ENCODE measurements around the gene RHBDL1. TPM values are rescaled to one million over a fixed set of nuclear protein-coding genes. Genes with fewer than 3 reads are reported as not detected.

The RHBDL1 gene
- total RNA-seq, 1 experiment from 2014 or later, result 1.7 TPM

GRCh38 chr16:644556-644955 lies 30.9 kb upstream of the RHBDL1 start:
- DNase-seq (no peak), ATAC-seq (no peak)
- no peak overlapping the region for H3K4me2 ChIP-seq (ENCODE audit: low read length)
- H3K27ac ChIP-seq (ENCODE audit: low read length), result peak overlapping the region; percentile 19; the same call in 1 of the 2 replicates
- no peaks in the 10 kb centered on the region for H3K36me3 ChIP-seq (ENCODE audit: low read depth, low read length)
- H2AFZ ChIP-seq (ENCODE audit: low read length), result no peak overlapping the region
- intact Hi-C loops (cut with micrococcal nuclease), result no loop called here
- no peaks in the 10 kb centered on the region for H4K20me1 ChIP-seq (ENCODE audit: low read length)
- CTCF ChIA-PET, result no interaction called here
- peaks cover 38% of the 10 kb centered on the region for H3K4me1 ChIP-seq (ENCODE audit: insufficient read depth, low read length)
- no peaks in the 10 kb centered on the region for H3F3A ChIP-seq (ENCODE audit: low read length, unreplicated experiment)
- BruUV-seq (replicated peaks), result no TSS peak
- H3K9ac ChIP-seq (ENCODE audit: low read length), result no peak overlapping the region
- no peaks in the 10 kb centered on the region for H3K9me2 ChIP-seq (replicated peaks; ENCODE audit: low read length)
- H3K9me3 ChIP-seq (ENCODE audit: low read length), result no peaks in the 10 kb centered on the region
- H3K27me3 ChIP-seq (ENCODE audit: low read length), result no peaks in the 10 kb centered on the region
- H3K4me3 ChIP-seq (ENCODE audit: low read length), result no peak overlapping the region
- peaks cover 42% of the 10 kb centered on the region for H3K79me2 ChIP-seq (ENCODE audit: low read length)
- no peak for TF ChIP-seq EZH2phosphoT487 (IDR thresholded peaks at IDR 0.05; ENCODE audit: borderline replicate concordance, low read length)
- POLR2A ChIA-PET (ENCODE audit: unreplicated experiment), result interaction anchor here (0.9 kb wide), 1 partner anchor 51 kb away, joined by 5 read pairs; no protein-coding TSS in a partner anchor

- peaks cover 42% of the 10 kb centered on the region for H3K4me1 ChIP-seq (ENCODE audit: insufficient read depth, low read length)
- intact Hi-C loops (cut with micrococcal nuclease), result no loop called here
- H3K9ac ChIP-seq (ENCODE audit: low read length), result no peak overlapping the region
- H3K4me3 ChIP-seq (ENCODE audit: low read length), result peak overlapping the region; percentile 37; the same call in 1 of the 2 replicates
- ChIA-PET POLR2A (ENCODE audit: unreplicated experiment) (no interaction called here), CTCF (no interaction called here)
- H3K27me3 ChIP-seq (ENCODE audit: low read length), result no peaks in the 10 kb centered on the region
- peak; percentile 3; the same call in 1 of the 2 replicates for ATAC-seq
- H3F3A ChIP-seq (ENCODE audit: low read length, unreplicated experiment), result no peaks in the 10 kb centered on the region
- no peaks in the 10 kb centered on the region for H3K9me2 ChIP-seq (replicated peaks; ENCODE audit: low read length)
- DNase-seq, result peak; percentile 52
- TF ChIP-seq EZH2phosphoT487 (IDR thresholded peaks at IDR 0.05; ENCODE audit: borderline replicate concordance, low read length) (no peak), EZH2 (IDR thresholded peaks at IDR 0.05; ENCODE audit: low read length, unreplicated experiment) (no peak)
- TF ChIP-seq, protein P1, sequence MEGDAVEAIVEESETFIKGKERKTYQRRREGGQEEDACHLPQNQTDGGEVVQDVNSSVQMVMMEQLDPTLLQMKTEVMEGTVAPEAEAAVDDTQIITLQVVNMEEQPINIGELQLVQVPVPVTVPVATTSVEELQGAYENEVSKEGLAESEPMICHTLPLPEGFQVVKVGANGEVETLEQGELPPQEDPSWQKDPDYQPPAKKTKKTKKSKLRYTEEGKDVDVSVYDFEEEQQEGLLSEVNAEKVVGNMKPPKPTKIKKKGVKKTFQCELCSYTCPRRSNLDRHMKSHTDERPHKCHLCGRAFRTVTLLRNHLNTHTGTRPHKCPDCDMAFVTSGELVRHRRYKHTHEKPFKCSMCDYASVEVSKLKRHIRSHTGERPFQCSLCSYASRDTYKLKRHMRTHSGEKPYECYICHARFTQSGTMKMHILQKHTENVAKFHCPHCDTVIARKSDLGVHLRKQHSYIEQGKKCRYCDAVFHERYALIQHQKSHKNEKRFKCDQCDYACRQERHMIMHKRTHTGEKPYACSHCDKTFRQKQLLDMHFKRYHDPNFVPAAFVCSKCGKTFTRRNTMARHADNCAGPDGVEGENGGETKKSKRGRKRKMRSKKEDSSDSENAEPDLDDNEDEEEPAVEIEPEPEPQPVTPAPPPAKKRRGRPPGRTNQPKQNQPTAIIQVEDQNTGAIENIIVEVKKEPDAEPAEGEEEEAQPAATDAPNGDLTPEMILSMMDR (conservative IDR thresholded peaks at IDR 0.05; ENCODE audit: low read depth, low read length), result no peak
- H3K4me2 ChIP-seq (ENCODE audit: low read length), result peak overlapping the region; percentile 69
- no peaks in the 10 kb centered on the region for H4K20me1 ChIP-seq (ENCODE audit: low read length)
- H3K36me3 ChIP-seq (ENCODE audit: low read depth, low read length), result no peaks in the 10 kb centered on the region
- BruUV-seq (replicated peaks), result no TSS peak
- no peak overlapping the region for H2AFZ ChIP-seq (ENCODE audit: low read length)
- H3K27ac ChIP-seq (ENCODE audit: low read length), result peak overlapping the region; percentile 74
- H3K9me3 ChIP-seq (ENCODE audit: low read length), result no peaks in the 10 kb centered on the region
- peaks cover 42% of the 10 kb centered on the region for H3K79me2 ChIP-seq (ENCODE audit: low read length)
Observed at GRCh38 chr16:645852-646678, 29.4 kb upstream of the RHBDL1 start.

- intact Hi-C loops (cut with micrococcal nuclease), result no loop called here
- H2AFZ ChIP-seq (ENCODE audit: low read length), result no peak overlapping the region
- no TSS peak for BruUV-seq (replicated peaks)
- no peaks in the 10 kb centered on the region for H3K27me3 ChIP-seq (ENCODE audit: low read length)
- H4K20me1 ChIP-seq (ENCODE audit: low read length), result no peaks in the 10 kb centered on the region
- ATAC-seq (no peak), DNase-seq (no peak)
- H3K79me2 ChIP-seq (ENCODE audit: low read length), result peaks cover 42% of the 10 kb centered on the region
- ChIA-PET POLR2A (ENCODE audit: unreplicated experiment) (no interaction called here), CTCF (no interaction called here)
- no peaks in the 10 kb centered on the region for H3F3A ChIP-seq (ENCODE audit: low read length, unreplicated experiment)
- H3K36me3 ChIP-seq (ENCODE audit: low read depth, low read length), result no peaks in the 10 kb centered on the region
- no peaks in the 10 kb centered on the region for H3K9me3 ChIP-seq (ENCODE audit: low read length)
- H3K4me2 ChIP-seq (ENCODE audit: low read length), result no peak overlapping the region
- H3K9ac ChIP-seq (ENCODE audit: low read length), result no peak overlapping the region
- H3K9me2 ChIP-seq (replicated peaks; ENCODE audit: low read length), result no peaks in the 10 kb centered on the region
- peaks cover 42% of the 10 kb centered on the region for H3K4me1 ChIP-seq (ENCODE audit: insufficient read depth, low read length)
- H3K27ac ChIP-seq (ENCODE audit: low read length), result no peak overlapping the region
- TF ChIP-seq, protein P1 (conservative IDR thresholded peaks at IDR 0.05; ENCODE audit: low read depth, low read length), result no peak
- TF ChIP-seq EZH2phosphoT487 (IDR thresholded peaks at IDR 0.05; ENCODE audit: borderline replicate concordance, low read length) (no peak), EZH2 (IDR thresholded peaks at IDR 0.05; ENCODE audit: low read length, unreplicated experiment) (no peak)
- H3K4me3 ChIP-seq (ENCODE audit: low read length), result no peak overlapping the region
Observed at GRCh38 chr16:646679-647172, 28.7 kb upstream of the RHBDL1 start.

Measured in PC-3 (cell line).